AG09319 (cell line): ENCODE results near the gene NYAP1.

Experiments
- DNase-seq: peaks from one replicate; pipeline ENCODE4 v3.0.0-alpha.2; 2010; ENCODE audit warnings: low read depth; ENCODE audit errors: extremely low read depth
- TF ChIP-seq, protein P1 (sequence below): IDR thresholded peaks from 2 replicates; pipeline ENCODE4 v1.5.1; 2011; ENCODE audit warnings: low read depth, mild to moderate bottlenecking, inconsistent platforms, low read length, moderate library complexity

The NYAP1 gene

DNA sequence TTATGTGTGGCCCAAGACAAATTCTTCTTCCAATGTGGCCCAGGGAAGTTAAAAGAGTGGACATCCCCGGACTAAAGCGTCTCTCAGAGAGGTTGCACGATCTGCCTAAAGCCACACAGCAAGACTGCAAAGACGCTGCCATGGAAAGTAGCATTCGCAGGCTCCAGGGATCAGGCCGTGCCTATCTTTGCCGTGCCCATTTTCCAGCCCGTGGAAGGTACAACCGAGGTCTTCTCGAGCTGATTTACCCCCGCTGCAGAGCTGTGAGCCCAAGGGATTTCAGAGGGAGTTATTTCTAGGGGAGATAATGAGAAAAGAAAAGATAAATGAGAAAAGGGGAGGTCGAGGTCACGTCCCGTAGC, 1.0 kb upstream of the NYAP1 start:
- TF ChIP-seq, protein P1, sequence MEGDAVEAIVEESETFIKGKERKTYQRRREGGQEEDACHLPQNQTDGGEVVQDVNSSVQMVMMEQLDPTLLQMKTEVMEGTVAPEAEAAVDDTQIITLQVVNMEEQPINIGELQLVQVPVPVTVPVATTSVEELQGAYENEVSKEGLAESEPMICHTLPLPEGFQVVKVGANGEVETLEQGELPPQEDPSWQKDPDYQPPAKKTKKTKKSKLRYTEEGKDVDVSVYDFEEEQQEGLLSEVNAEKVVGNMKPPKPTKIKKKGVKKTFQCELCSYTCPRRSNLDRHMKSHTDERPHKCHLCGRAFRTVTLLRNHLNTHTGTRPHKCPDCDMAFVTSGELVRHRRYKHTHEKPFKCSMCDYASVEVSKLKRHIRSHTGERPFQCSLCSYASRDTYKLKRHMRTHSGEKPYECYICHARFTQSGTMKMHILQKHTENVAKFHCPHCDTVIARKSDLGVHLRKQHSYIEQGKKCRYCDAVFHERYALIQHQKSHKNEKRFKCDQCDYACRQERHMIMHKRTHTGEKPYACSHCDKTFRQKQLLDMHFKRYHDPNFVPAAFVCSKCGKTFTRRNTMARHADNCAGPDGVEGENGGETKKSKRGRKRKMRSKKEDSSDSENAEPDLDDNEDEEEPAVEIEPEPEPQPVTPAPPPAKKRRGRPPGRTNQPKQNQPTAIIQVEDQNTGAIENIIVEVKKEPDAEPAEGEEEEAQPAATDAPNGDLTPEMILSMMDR = no peak
- DNase-seq = no peak

DNA sequence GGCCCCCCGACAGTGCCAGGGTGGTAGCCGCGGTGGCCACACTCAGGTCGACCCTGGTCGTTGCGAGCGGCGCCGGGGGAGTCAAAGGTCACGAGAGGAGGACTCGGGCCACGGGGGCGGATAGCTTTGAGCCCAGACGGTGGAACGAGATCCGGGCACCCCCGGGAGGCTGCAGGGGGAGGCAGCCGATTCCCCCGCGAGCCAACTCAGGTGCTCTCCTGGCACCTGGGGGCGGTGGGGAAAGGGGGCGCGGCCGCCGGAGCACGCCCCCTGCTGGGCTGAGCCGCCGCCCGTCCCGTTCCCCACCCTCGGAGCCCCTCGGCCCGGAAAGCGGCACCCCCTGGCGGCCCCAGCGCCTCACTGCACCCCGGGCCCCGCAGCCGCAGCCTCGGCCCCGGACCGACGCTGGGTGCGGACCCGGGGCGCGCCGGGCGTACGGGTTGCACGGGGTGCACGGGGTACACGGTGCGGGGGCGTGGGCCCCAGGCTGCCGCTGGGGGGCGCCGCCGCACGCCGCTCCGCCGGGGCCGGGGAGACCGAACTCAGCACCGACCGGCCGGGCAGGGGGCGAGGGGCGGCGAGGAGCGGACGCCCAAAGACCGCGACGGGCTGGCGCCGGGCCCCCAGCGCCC, 521 bp upstream of the NYAP1 start:
- TF ChIP-seq, protein P1 = peak; percentile 48

DNA sequence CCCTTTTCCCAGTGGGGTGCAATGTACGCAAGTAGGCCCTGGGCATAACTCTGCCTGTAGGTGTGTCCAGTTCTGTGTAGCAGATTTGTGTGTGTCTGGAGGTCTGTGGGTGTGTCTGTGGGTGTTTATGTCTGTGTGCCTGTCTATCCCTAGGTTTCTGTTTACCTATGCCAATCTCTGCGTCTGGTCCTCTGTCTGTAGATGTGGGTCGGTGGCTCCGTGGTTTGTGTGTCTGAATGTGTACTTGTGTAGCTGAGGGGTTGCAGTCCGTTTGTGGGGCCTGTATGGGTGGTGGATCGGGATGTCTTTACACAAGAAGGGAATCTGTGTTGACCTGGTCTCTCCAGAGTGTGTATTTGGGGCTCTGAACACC, 932 bp downstream of the NYAP1 start:
- TF ChIP-seq, protein P1 = no peak
- no peak for DNase-seq

More for the DNA sequence above, 521 bp upstream of the NYAP1 start:
- DNase-seq = no peak

DNA sequence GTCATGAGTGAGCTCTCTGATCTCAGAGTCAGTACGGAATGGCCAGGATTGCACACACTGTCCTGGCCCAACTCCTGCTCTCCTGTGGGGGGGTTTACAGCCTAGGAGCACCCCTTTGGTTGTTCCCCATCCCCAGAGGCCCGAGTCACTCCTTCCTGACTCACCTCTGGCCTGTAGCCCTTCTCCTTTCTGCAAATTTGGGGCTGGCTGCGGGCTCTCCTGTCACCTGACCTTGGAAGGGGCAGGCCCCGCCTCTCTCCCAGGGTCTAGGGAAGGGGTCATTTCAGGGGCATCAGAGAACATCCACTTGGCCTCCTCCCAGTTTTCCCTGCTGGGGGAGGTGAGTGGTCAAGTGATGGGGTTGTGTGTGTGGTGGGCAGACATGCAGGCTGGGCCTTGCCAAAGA, 1.7 kb downstream of the NYAP1 start:
- TF ChIP-seq, protein P1 = no peak
- DNase-seq = no peak

DNA sequence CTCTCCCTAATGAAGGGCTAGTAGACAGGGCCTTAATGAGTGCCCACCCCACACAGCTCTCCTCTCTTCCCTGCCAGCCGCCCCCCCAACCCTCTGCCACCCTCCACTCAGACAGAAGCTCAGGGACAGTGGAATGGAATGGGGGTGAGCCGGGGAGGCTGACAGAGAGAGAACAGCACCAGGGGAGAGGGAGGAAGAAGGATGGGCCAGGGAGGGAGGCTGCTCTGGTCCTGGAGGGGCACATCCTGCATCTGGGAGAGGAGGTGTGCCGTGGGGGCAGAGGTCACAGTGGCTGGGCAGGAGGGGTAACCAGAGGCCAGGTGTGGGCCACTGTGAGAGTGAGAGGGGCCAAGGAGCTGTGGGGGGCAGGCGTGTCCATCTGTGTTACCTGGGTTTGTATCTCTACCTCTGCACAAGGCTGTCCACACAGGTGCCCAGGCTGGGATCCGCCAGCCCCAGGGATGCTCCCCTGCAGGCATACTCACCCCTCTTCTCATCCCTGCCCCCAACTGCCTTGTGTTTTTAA, 2.4 kb downstream of the NYAP1 start:
- TF ChIP-seq, protein P1 = no peak
- DNase-seq = no peak

DNA sequence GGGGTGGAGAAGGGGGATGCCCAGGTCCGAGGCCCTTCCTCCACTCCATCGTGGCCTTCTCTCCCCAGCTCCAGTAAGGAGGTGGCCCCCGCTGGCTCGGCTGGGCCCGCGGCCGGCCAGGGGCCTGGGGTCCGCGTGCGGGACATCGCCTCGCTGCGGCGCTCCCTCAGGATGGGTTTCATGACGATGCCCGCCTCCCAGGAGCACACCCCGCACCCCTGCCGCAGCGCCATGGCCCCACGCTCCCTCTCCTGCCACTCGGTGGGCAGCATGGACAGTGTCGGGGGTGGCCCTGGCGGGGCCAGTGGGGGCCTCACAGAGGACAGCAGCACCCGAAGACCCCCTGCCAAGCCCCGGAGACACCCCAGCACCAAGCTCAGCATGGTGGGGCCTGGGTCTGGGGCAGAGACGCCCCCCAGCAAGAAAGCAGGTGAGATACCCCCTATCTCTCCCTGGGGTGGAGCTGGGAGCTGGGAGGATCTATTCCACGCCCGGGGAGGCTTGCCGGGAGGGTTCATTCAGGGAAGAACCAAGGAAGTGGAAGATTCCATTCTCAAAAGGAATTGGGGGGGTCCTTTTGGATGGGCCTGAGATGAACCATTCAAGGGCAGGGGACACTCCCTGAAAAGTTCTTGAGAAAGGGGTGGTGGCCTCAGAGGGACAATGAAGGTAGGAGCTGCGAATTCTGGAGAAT, 3.2 kb downstream of the NYAP1 start:
- TF ChIP-seq, protein P1 = no peak
- no peak for DNase-seq

DNA sequence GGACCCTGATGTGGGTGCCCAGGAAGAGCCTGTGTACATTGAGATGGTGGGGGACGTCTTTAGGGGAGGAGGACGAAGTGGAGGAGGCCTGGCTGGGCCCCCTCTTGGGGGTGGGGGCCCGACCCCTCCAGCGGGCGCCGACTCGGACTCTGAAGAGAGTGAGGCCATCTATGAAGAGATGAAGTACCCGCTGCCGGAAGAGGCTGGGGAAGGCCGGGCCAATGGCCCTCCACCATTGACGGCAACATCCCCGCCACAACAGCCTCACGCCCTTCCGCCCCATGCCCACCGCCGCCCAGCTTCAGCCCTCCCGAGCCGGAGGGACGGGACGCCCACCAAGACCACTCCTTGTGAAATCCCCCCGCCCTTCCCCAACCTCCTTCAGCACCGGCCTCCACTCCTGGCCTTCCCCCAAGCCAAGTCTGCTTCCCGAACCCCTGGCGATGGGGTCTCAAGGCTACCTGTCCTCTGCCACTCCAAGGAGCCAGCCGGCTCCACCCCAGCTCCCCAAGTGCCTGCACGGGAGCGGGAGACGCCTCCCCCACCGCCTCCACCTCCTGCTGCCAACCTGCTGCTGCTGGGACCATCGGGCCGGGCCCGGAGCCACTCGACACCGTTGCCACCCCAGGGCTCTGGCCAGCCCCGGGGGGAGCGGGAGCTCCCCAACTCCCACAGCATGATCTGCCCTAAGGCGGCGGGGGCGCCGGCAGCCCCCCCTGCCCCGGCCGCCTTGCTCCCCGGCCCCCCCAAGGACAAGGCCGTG, 4.8 kb downstream of the NYAP1 start:
- no peak for DNase-seq
- TF ChIP-seq, protein P1 = no peak
